GDM1 (cell line): Measurements from ENCODE around the gene DIP2C.

Source experiments
- DNase-seq: peaks from one replicate; lab custom pipeline; 2025; lab: John Stamatoyannopoulos, UW

DIP2C gene

GRCh38 chr10:575402-576129, 113.9 kb downstream of the DIP2C start:
- DNase-seq: no peak

- DNase-seq: no peak
Measured at GRCh38 chr10:572696-573095, 116.8 kb downstream of the DIP2C start.

- no peak for DNase-seq
Measured at GRCh38 chr10:571688-572451, 117.6 kb downstream of the DIP2C start.

GRCh38 chr10:571166-571565, 118.3 kb downstream of the DIP2C start:
- DNase-seq: no peak

GRCh38 chr10:570628-571163, 118.8 kb downstream of the DIP2C start:
- DNase-seq: no peak

DNA sequence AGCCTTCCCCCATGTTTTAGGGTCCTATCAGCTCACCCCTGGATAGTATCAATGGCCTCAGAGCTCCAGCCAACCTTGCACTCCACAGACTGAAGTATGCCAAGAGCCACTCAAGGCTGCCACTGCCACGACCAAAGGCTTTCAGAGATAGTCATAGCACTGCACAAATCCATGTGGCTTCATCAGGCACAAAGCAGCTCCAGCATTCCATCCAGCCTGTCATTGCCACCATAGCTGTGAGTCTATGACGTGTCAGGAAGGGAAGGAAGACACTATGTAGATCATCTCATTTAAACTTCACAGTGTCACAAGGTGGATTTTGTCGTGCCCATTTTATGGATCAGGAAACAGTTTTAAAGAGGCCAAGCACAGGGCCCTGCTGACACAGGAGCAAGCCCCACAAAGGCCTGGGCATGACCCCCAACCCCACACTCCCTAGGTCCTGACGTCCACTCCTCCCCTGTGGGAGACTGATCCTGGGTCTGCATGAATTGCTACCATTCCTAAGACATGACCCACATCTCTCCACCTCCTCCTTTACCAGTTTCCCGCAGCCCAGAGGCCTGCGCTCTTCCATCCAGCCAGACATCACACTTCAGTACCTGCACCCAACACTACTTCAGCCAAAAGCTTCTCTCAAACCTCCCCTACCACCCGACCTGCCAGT, 119.4 kb downstream of the DIP2C start:
- DNase-seq: no peak

DNA sequence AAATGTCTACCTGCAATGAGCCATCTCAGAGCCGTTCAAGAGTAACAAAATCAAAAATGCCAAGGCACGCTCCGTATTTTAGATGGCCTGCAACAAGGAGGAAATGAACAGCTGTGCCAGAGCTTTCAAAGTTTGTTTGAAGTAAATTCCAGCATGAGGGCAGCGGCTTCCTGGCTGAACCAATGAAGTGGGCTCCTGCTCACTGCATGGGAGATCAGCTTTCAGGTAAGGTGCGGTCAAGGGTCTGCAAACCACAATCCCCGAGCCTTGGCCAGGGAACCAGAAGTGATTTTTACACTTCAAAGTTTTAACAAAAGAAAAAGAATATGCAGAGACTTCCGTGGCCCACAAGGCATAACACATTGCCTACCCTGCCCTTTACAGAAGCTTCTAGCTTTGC, 120.6 kb downstream of the DIP2C start:
- no peak for DNase-seq

DNA sequence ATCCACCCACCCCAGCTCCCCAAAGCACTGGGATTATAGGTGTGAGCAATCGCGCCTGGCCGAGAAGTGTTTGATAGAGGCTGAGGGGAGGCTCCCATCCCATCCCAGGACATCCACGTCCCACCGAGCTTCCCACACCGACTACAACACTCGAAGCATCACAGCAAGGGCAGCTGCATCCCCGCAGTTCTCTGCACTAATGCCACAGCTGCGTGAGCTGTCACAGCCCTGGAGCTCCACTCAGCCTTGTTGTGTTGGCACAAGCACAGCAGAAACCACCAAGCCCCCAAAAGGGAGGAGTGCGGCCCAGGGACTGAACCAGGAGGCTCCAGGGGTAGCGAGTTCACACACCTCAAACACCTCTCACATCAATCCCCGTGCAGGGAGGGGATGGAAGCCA, 121.6 kb downstream of the DIP2C start:
- no peak for DNase-seq

DNA sequence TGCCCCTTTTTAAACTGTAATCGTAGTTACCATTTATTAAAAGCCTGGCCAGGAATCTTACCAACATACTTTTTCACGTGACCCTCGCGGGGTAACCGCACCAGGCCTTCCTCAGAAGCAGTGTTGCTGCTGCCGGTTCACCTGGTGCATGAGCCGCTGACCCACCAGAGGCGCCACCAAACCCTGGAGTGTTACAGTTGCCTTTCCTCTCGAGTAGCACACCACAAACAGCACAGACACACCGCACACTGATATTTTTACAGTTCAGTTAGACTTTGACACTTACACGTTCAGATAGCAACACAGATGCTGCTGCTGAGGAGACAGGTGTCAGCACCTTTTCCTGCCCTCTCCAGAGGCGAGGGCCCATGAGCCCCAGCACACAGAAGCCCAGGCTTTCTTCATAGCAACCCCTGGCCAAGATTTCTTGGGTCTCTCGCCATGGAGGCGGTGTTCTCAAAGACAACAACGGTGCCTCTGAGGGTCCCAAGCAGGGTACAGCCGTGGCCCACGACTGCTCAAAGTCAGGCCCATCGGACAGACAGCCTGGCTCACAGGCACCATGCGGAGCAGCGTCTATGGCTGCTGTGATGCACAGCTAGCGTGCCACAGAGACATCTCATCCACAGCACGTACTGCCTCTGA, 123.1 kb downstream of the DIP2C start:
- no peak for DNase-seq

- no peak for DNase-seq
Measured at GRCh38 chr10:565676-566075, 123.8 kb downstream of the DIP2C start.

- DNase-seq: no peak
Measured at GRCh38 chr10:565146-565545, 124.3 kb downstream of the DIP2C start.

DNA sequence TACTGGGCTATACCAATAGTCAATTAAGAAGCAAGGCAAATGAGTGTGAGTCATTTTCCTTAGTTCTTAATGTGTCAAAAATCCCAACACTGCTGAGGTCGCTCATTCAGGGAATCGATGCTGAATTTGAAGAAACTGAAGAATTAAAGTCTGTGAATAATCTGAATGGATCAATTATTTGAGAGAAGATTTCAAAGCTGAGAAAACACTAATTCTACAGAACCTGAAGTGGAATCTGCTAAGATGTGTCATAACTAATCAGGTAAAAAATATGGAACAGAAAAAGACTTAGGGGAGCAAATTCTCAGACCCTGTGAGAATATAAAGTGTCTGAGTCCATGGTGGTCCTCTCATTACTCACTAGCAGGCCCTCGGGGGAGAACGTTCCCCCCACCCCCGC, 125.6 kb downstream of the DIP2C start:
- DNase-seq: no peak

- no peak for DNase-seq
Measured at GRCh38 chr10:562142-562541, 127.3 kb downstream of the DIP2C start.

GRCh38 chr10:561721-562120, 127.7 kb downstream of the DIP2C start:
- no peak for DNase-seq

DNA sequence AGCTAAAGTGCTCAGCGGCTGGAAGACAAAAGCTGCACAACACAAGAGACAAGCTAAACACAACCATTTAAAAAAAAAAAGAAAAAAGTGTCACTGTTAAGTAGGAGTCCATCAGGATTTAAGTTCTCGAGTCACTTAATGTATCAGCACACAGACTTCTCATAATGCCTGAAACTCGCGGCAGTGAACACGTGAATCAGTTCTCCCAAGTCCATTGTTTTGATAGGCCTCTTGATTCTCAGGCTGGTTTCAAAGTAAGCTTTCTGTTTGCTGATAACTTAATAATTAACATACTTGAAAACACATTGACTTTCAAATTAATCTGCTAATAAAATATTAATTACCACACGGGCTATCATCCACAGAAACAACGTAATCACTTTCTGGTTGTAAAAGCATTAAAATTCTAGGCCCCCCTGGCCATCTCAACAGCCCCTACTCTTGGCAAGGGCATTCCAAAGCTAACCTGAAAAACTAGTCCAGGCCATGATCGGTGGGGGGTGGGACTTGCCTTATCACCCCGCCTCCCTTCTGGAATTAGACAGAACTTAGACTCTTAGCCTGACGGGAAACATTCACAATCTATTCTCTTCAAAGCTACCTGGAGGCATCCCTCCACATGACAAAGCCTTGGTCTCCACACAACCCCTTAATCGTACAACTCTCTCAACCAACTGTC, 129.0 kb downstream of the DIP2C start:
- DNase-seq: no peak

GRCh38 chr10:559767-560047, 129.8 kb downstream of the DIP2C start:
- no peak for DNase-seq

DNA sequence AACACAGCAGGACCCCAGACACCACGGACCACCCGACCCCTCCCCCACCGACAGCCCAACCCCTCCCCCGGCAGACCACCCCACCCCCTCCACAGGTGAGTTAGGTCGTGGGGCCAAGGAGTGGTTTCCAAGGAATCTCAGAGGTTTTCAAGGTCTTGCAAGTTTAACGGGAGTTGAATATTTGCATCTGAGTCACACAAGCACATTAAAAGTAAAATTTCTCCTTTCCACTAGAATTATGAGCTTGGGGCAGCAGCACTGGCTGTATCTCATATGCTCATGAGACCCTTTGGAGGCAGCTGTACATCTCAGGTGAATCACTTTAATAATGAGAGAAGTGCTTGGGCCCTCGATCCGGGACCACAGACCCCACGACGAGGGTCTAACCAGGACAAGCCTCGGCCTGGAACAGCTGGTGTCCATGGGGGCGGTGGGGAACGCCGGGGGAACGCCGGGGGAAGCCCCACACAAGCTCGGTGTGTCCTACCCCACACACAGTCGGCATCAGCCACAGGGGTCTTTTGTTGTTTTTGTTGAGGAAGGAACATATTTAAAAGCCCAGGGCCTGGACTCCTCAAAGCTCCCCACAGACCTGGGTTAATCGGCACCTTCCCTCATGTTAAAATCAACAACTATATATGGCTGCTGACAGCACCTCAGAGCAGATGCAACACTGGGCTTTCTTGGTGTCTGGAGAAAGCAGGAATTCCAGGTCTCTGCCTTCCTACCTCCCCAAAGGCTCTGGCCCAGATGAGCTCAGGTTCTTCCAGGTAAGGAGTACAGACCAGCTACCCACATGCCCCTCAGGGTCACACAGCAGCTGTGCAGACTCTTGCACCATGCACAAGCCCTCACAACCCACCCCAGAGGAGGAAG, 130.3 kb downstream of the DIP2C start:
- DNase-seq: no peak

DNA sequence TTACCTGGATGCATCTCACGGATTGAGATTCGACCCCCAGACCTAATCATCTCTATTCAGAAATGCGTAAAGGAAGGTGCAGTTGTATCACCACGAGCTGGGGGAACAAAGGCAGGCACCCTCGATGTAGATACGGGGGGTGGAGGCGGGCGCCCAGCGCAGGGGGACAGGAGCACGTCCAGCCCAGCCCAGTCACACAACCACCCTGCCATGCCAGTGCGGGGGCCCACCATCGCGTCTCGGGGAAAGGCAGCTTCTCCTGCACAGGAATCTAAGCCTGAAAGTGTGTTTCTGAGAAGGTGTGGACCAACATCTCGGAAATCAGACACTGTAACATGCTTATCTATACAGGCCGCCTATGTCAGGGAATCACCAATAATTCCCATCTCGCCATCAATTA, 131.1 kb downstream of the DIP2C start:
- no peak for DNase-seq

DNA sequence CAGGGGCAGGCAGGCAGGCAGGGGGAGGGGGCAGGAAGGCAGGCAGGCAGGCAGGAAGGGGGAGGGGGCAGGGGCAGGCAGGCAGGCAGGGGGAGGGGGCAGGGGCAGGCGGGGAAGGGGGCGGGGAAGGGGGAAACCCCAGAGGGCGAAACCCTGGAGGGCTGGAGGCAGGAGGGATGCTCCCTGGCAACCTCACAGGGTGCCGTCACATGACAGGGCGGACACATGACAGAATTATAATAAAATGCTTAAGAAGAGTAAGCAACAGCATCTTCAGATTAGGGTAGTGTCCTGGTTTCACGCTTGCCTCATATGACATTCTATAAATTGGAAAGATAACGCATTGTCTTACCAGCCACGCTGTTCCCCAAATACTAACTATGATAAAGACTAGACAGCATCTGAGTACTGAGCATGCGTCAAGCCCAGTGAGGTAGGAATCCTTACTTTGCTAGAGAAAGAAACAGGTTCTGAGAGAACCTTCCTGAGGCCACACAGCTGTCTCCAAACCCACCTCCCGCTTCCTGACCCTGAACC, 131.6 kb downstream of the DIP2C start:
- no peak for DNase-seq

DNA sequence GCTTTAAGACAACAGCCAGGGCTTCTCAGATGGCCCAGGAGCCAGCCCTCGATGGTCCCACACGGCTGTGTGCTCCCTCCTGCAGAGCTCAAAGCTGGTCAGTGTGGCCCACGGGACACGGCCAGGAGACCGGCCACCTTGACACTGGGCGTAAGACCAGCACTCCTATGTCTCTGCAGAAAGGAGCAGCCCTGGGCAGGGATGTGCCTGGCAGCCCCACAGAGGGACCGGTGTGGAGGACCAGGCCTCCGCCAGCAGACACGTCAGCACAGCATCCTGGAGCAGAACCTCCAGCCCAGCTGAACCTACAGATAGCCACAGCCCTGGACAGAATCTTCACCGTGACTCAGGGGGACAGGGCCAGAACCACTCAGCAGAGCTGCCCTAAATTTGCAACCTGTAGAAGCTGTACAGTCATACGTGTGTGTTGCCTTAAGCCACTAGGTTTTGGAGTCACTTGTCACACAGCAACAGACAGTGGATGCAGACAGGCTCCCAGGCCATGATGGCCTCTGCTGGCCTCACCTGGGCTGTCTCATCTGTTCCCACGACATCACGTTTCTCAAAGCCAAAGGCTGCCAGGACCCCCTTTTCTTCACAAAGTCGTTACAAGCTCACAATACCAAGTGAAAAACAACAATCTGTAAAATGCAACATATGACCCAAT, 132.4 kb downstream of the DIP2C start:
- no peak for DNase-seq
